Panc1 (cell line): ENCODE measurements around the gene SCAF4. TPM values are rescaled to one million over a fixed set of nuclear protein-coding genes. Genes with fewer than 3 reads are reported as not detected.

ENCODE experiments used
- ATAC-seq: fragments of 200-7000 bp; cut with Tn5 transposase; 2 replicates; pipeline ENCODE4 v1.9.1; 2020; ENCODE audit warnings: mild to moderate bottlenecking, moderate library complexity
- BruUV-seq: library from RNA; stranded (reverse); fragments of 400-500 nt; replicated peaks from 2 replicates; lab custom pipeline; 2021; lab: Mats Ljungman, UMichigan
- CTCF ChIA-PET: fragments of 300-600 bp; sonication (Branson Sonifier 250); formaldehyde crosslinking; loops from one replicate; lab custom pipeline; 2022; ENCODE audit warnings: antibody characterized with exemption; lab: Charles Lee
- POLR2A ChIA-PET: fragments of 300-600 bp; sonication (Branson Sonifier 250); formaldehyde crosslinking; loops from one replicate; lab custom pipeline; 2022; ENCODE audit warnings: antibody characterized with exemption; lab: Charles Lee
- DNase-seq: peaks from one replicate; pipeline ENCODE4 v3.0.0-alpha.2; 2010; ENCODE audit warnings: low read depth, low spot score
- H3K27ac ChIP-seq: 2 replicates; pipeline ENCODE4 v1.5.1; 2011; ENCODE audit warnings: mild to moderate bottlenecking, low read length, inconsistent platforms
- H3K27me3 ChIP-seq: fragments of 200-500 bp; sonication (Bioruptor generic); 2 replicates; pipeline ENCODE4 v1.6.0; 2014; ENCODE audit warnings: low read length, inconsistent platforms; ENCODE audit not compliant: control insufficient read depth, insufficient read depth
- H3K36me3 ChIP-seq: fragments of 200-500 bp; sonication (Bioruptor generic); 2 replicates; pipeline ENCODE4 v1.5.1; 2014; ENCODE audit warnings: inconsistent platforms, mild to moderate bottlenecking, low read length, moderate library complexity; ENCODE audit not compliant: control insufficient read depth, insufficient read depth
- H3K4me1 ChIP-seq: 2 replicates; pipeline ENCODE4 v1.5.1; 2011; ENCODE audit warnings: inconsistent platforms, mild to moderate bottlenecking, low read length, moderate library complexity; ENCODE audit not compliant: control insufficient read depth, insufficient read depth
- H3K4me3 ChIP-seq, 2 experiments: 2 replicates each; pipeline ENCODE4 v1.5.1; 2011 to 2012; ENCODE audit warnings: low read depth in 2 of 2, low read length in 2 of 2, mild to moderate bottlenecking in 2 of 2, inconsistent platforms in 1 of 2, moderate library complexity in 1 of 2
- H3K9me3 ChIP-seq: fragments of 200-500 bp; sonication (Bioruptor generic); 2 replicates; pipeline ENCODE4 v1.5.1; 2014; ENCODE audit warnings: low read depth, mild to moderate bottlenecking, inconsistent platforms, low read length, moderate library complexity; ENCODE audit not compliant: control insufficient read depth, insufficient read depth
- CTCF ChIP-seq: fragments of 450-650 bp; IDR thresholded peaks from 2 replicates; pipeline ENCODE4 v1.5.1; 2017; ENCODE audit warnings: mild to moderate bottlenecking
- POLR2AphosphoS5 ChIP-seq: IDR thresholded peaks from 2 replicates; pipeline ENCODE4 v1.6.1; 2012; ENCODE audit warnings: mild to moderate bottlenecking, low read depth, low read length, moderate library complexity
- REST ChIP-seq, 2 experiments: IDR thresholded peaks; 2 replicates each; pipeline ENCODE4 v1.6.1; 2011 to 2012; ENCODE audit warnings: low read depth in 2 of 2, control low read depth in 1 of 2, low read length in 1 of 2, mild to moderate bottlenecking in 1 of 2, moderate library complexity in 1 of 2; ENCODE audit not compliant: insufficient read depth in 1 of 2
- SIN3A ChIP-seq: IDR thresholded peaks from 2 replicates; pipeline ENCODE4 v1.6.1; 2012; ENCODE audit warnings: low read depth, mild to moderate bottlenecking, low read length, moderate library complexity, borderline replicate concordance; ENCODE audit not compliant: insufficient read depth
- TCF7L2 ChIP-seq: IDR thresholded peaks from 2 replicates; pipeline ENCODE4 v1.6.1; 2011; ENCODE audit warnings: mild to moderate bottlenecking, low read depth, low read length, inconsistent platforms
- in situ Hi-C: cut with HindIII; loops from 2 replicates; pipeline ENCODE4 v1.10.0; 2016; ENCODE audit warnings: low sequenced_read_pairs, low pct_unique_long_range_greater_than_20kb
- intact Hi-C: fragments of 100-400 bp; cut with micrococcal nuclease; formaldehyde crosslinking; loops from one replicate; pipeline ENCODE4 v1.10.0; 2022; ENCODE audit not compliant: unreplicated experiment
- total RNA-seq: library from RNA; stranded (reverse); gene quantifications from one replicate; pipeline ENCODE4 v1.2.1, GENCODE V29; 2021; ENCODE audit not compliant: unreplicated experiment

Gene SCAF4
- total RNA-seq, 1 experiment from 2014 or later = 28.4 TPM

- CTCF ChIA-PET = no interaction called here
- no TSS peak for BruUV-seq
- H3K9me3 ChIP-seq = no peaks in the 10 kb centered on the region
- no peaks in the 10 kb centered on the region for H3K27me3 ChIP-seq
- ATAC-seq (no peak), DNase-seq (no peak)
- no peak overlapping the region for H3K4me3 ChIP-seq
- H3K4me1 ChIP-seq = no peaks in the 10 kb centered on the region
- TF ChIP-seq SIN3A = no peak
- no peak for TF ChIP-seq REST (IDR thresholded peaks at IDR 0.05; ENCODE audit: insufficient read depth in 1 of 2, low read depth in 2 of 2, low read length in 1 of 2)
- no peak for TF ChIP-seq TCF7L2
- TF ChIP-seq CTCF = no peak
- no peak for TF ChIP-seq POLR2AphosphoS5
- peaks cover 13% of the 10 kb centered on the region; the same call in 1 of the 2 replicates for H3K36me3 ChIP-seq
- POLR2A ChIA-PET = no interaction called here
- intact Hi-C loops = no loop called here
- H3K27ac ChIP-seq = no peak overlapping the region
- in situ Hi-C loops = no loop called here
Measured at GRCh38 chr21:31684918-31685317, 47.0 kb downstream of the SCAF4 start.

GRCh38 chr21:31683029-31683428 lies 48.9 kb downstream of the SCAF4 start:
- DNase-seq (no peak), ATAC-seq (no peak)
- POLR2A ChIA-PET = no interaction called here
- in situ Hi-C loops = no loop called here
- CTCF ChIA-PET = no interaction called here
- Histone ChIP-seq H3K4me3 (no peak overlapping the region), H3K36me3 (peaks cover 13% of the 10 kb centered on the region; the same call in 1 of the 2 replicates), H3K27me3 (no peaks in the 10 kb centered on the region), H3K9me3 (no peaks in the 10 kb centered on the region), H3K27ac (no peak overlapping the region), H3K4me1 (no peaks in the 10 kb centered on the region)
- TF ChIP-seq CTCF = peak; percentile 23; the same call in 1 of the 2 replicates
- no peak for TF ChIP-seq REST (IDR thresholded peaks at IDR 0.05; ENCODE audit: insufficient read depth in 1 of 2, low read depth in 2 of 2, low read length in 1 of 2)
- BruUV-seq = no TSS peak
- intact Hi-C loops = no loop called here
